Astrocyte of the cerebellum (primary cell): Measurements from ENCODE around the gene RAPGEF5.

Experiments
- DNase-seq: peaks from one replicate; pipeline ENCODE4 v3.0.0-alpha.2; 2011; ENCODE audit warnings: low read depth
- H3K4me3 ChIP-seq: 2 replicates; pipeline ENCODE4 v1.5.1; 2011; ENCODE audit warnings: mild to moderate bottlenecking, low read depth, low read length, moderate library complexity
- in situ Hi-C: cut with HindIII; loops from 2 replicates; pipeline ENCODE4 v1.10.0; 2017; ENCODE audit warnings: low sequenced_read_pairs
- TF ChIP-seq, protein P1 (sequence below): IDR thresholded peaks from 2 replicates; pipeline ENCODE4 v1.5.1; 2012; ENCODE audit warnings: low read length, low read depth, moderate library complexity, mild to moderate bottlenecking; ENCODE audit errors: missing control alignments

Gene RAPGEF5, protein sequence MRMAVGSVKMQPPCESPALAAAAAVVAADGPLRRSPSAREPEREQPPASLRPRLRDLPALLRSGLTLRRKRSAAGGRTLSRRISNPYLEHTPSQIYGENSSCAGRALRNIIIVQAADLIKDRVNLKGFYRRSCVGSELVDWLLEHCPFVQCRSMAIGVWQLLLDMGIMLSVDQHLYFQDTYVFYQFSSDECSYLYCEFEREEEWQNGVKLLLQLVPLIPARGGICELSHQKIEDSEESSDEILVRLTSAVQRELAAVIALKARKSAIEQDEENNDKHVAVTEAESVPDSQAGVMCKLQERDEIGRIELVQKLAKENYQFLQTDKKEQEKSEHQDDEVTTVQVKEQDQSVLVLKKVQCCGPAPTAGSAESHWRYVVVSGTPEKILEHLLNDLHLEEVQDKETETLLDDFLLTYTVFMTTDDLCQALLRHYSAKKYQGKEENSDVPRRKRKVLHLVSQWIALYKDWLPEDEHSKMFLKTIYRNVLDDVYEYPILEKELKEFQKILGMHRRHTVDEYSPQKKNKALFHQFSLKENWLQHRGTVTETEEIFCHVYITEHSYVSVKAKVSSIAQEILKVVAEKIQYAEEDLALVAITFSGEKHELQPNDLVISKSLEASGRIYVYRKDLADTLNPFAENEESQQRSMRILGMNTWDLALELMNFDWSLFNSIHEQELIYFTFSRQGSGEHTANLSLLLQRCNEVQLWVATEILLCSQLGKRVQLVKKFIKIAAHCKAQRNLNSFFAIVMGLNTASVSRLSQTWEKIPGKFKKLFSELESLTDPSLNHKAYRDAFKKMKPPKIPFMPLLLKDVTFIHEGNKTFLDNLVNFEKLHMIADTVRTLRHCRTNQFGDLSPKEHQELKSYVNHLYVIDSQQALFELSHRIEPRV

DNA sequence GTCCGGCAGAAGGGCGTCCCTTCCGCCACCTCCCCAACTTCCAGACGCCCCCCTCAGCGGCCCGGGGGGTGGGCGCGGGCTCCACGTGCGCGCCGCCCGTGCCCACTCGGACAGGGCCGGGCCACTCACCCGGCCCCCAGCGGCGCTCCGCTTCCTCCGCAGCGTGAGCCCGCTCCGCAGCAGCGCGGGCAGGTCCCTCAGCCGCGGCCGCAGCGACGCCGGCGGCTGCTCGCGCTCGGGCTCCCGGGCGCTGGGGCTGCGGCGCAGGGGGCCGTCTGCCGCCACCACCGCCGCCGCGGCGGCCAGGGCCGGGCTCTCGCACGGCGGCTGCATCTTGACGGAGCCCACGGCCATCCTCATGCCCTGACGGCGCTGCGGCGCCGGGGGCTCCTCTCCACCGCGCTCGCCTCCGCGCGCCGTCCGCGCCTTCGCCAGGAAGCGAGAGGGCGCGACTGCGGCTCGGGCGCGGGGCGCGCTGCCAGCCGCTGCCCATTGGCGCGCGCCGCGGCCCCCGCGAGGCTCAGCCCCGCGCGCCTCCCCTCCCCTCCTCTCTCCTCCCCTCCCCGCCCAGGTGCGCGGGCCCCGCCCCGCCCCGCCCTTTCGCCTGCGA is at the start of gene RAPGEF5:
Gene RAPGEF5 (minus strand): TSS at position 454 of the 610 bp plus-strand sequence. CDS start 94 bp downstream, at position 360.
- H3K4me3 ChIP-seq = peak within 1 kb of the TSS; percentile 30
- in situ Hi-C loops = no loop called here
- DNase-seq = no peak
- TF ChIP-seq, protein P1, sequence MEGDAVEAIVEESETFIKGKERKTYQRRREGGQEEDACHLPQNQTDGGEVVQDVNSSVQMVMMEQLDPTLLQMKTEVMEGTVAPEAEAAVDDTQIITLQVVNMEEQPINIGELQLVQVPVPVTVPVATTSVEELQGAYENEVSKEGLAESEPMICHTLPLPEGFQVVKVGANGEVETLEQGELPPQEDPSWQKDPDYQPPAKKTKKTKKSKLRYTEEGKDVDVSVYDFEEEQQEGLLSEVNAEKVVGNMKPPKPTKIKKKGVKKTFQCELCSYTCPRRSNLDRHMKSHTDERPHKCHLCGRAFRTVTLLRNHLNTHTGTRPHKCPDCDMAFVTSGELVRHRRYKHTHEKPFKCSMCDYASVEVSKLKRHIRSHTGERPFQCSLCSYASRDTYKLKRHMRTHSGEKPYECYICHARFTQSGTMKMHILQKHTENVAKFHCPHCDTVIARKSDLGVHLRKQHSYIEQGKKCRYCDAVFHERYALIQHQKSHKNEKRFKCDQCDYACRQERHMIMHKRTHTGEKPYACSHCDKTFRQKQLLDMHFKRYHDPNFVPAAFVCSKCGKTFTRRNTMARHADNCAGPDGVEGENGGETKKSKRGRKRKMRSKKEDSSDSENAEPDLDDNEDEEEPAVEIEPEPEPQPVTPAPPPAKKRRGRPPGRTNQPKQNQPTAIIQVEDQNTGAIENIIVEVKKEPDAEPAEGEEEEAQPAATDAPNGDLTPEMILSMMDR = no peak

DNA sequence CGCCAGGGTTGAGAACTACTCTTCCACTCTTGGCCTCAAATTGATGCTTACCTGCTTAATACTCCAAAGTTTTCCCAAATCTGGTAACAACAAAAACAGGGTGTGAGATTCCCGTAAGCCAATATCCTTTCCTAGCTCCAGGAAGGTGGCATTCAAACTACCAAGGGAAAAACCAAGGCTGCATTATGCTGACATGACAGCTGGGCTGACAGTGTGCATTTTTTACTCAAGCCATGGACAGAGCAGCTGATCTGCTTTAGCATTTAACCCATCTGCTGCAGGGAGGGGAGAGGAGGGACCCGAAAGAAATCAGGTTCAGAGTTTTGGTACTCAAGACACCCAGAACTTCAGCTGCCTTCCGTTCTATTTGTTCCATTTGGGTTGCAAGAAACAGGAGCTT is 49.8 kb upstream of the RAPGEF5 start:
- H3K4me3 ChIP-seq = no peak overlapping the region
- DNase-seq = no peak
- in situ Hi-C loops = no loop called here
- TF ChIP-seq, protein P1 = no peak

DNA sequence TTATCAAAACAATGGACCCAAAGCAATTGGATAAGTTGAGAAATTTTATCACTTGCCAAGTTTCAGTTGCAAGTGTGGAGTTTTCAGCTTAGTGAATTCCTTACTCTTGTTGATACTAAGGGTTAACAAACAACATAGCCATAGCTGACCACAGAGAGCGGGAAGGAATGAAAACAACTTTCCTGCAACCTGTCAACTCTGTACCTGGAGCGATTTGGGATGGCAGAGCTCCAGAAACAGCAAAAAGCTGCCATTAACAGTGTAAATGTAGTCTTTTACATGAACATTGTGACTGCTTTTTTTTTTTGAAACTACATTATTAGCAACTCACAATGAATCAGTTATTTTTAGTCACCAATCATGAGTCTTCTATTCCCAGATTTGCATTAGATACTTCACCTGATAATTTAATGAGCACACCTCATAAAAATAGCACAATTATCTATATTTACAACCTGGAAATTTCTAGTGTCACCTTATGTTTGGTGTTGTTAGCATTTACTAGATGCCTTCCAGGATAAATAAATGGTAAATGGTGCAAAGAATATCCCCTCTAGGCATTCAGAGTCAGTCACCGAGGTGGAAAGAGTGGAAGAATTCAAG is 47.6 kb upstream of the RAPGEF5 start:
- H3K4me3 ChIP-seq = no peak overlapping the region
- TF ChIP-seq, protein P1 = no peak
- no peak for DNase-seq
- in situ Hi-C loops = no loop called here

DNA sequence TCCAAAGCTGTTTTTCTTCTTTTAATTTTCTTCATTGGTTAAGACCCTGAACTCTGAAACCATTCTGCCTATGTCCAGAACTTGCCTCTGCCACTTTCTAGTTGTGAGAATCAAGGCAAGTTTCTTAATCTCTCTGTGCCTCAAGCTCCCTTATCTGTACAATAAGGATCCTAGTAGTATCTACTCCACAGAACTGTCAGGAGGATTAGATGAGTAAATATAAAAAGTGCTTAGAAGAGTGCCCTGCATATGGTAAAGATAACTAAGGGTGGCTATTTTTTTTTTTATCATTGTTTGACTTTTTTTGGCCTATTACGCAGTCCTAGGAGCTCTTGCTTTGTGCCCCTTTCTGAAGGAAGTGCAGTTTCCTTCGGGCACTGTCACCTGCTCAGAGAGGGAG is 46.4 kb upstream of the RAPGEF5 start:
- in situ Hi-C loops = no loop called here
- no peak for DNase-seq
- TF ChIP-seq, protein P1 = no peak
- H3K4me3 ChIP-seq = no peak overlapping the region

DNA sequence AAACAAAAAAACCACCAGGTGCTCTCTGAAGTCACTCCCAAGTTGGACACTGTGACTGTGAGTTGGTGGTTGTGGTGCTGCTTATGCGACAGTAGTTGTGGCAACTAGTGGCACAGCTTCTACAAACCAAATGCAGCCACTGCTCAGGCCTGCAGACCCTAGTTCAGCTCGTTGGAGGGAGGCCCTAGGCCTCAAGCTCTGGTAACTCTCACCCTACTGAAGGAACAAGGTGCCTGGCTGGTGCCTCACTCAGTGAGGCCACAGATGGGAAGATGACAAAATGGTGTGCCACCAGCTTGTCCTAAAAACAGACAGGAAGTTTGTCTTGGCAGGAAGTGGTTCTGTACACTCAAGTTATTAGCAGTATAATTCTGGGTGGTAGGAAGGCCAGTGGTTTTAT is 45.3 kb upstream of the RAPGEF5 start:
- DNase-seq = no peak
- H3K4me3 ChIP-seq = no peak overlapping the region
- TF ChIP-seq, protein P1 = no peak
- in situ Hi-C loops = no loop called here
